Activated T-cell treated with anti-CD3 and anti-CD28 coated beads, Interleukin-2, amount 50 U/mL, for 4 hours (primary cell): Measurements from ENCODE around the gene OR51F2. TPM values are rescaled to one million over a fixed set of nuclear protein-coding genes. Genes with fewer than 3 reads are reported as not detected.
"Not testable (repeated sequence)": the region's sequence is repeated elsewhere in the genome, so short reads cannot be mapped to it uniquely, and the experiment has no call there.

Source experiments
- ATAC-seq, 2 donors: fragments of 200-7000 bp; cut with Tn5 transposase; one replicate each; pipeline ENCODE4 v1.10.0; 2021
- DNase-seq: peaks from one replicate; pipeline ENCODE4 v3.0.0-alpha.2; 2020
- H3K27me3 Mint-ChIP-seq: one replicate; pipeline ENCODE4 v1.8.0; 2021; ENCODE audit warnings: low read depth, mixed read lengths
- H3K36me3 Mint-ChIP-seq: one replicate; pipeline ENCODE4 v1.8.0; 2022; ENCODE audit warnings: mixed read lengths; ENCODE audit not compliant: insufficient read depth
- H3K4me1 Mint-ChIP-seq: one replicate; pipeline ENCODE4 v1.8.0; 2021; ENCODE audit warnings: low read depth, mixed read lengths
- H3K4me3 Mint-ChIP-seq: one replicate; pipeline ENCODE4 v1.8.0; 2021; ENCODE audit warnings: mild to moderate bottlenecking, moderate library complexity, mixed read lengths
- H3K9me3 Mint-ChIP-seq: one replicate; pipeline ENCODE4 v1.8.0; 2021; ENCODE audit warnings: mixed read lengths
- total RNA-seq, 3 donors: library from RNA; stranded (reverse); gene quantifications; one replicate each; pipeline ENCODE4 v1.2.1, GENCODE V29; 2021

The OR51F2 gene
- total RNA-seq = not detected

GRCh38 chr11:4821021-4821420 is at the start of gene OR51F2:
Gene OR51F2, plus strand, starts transcription at chr11:4821321. Its CDS starts 101 bp downstream, at chr11:4821422.
- ATAC-seq = no peak
- DNase-seq = no peak
- no peaks in the 10 kb centered on the region for H3K9me3 Mint-ChIP-seq
- no peaks in the 10 kb centered on the region for H3K36me3 Mint-ChIP-seq
- H3K27me3 Mint-ChIP-seq = peaks cover 4% of the 10 kb centered on the region
- H3K4me3 Mint-ChIP-seq = no peak within 1 kb of the TSS
- no peaks in the 10 kb centered on the region for H3K4me1 Mint-ChIP-seq

GRCh38 chr11:4782454-4782853 is 38.7 kb upstream of the OR51F2 start:
- peaks cover 5% of the 10 kb centered on the region for H3K27me3 Mint-ChIP-seq
- H3K9me3 Mint-ChIP-seq = peaks cover 6% of the 10 kb centered on the region
- H3K4me3 Mint-ChIP-seq = no peak overlapping the region

GRCh38 chr11:4797206-4797605 is 23.9 kb upstream of the OR51F2 start:
- H3K36me3 Mint-ChIP-seq = no peaks in the 10 kb centered on the region
- ATAC-seq = no peak

More at GRCh38 chr11:4782454-4782853, 38.7 kb upstream of the OR51F2 start:
- no peaks in the 10 kb centered on the region for H3K4me1 Mint-ChIP-seq
- DNase-seq (no peak), ATAC-seq (no peak)
- no peaks in the 10 kb centered on the region for H3K36me3 Mint-ChIP-seq

GRCh38 chr11:4798427-4799183 is 22.5 kb upstream of the OR51F2 start:
- H3K36me3 Mint-ChIP-seq = no peaks in the 10 kb centered on the region
- H3K9me3 Mint-ChIP-seq = no peaks in the 10 kb centered on the region
- no peaks in the 10 kb centered on the region for H3K27me3 Mint-ChIP-seq
- no peak for DNase-seq
- ATAC-seq = no peak
- no peak overlapping the region for H3K4me3 Mint-ChIP-seq
- H3K4me1 Mint-ChIP-seq = no peaks in the 10 kb centered on the region

More at GRCh38 chr11:4797206-4797605, 23.9 kb upstream of the OR51F2 start:
- Mint-ChIP-seq H3K4me3 (no peak overlapping the region), H3K4me1 (no peaks in the 10 kb centered on the region), H3K9me3 (no peaks in the 10 kb centered on the region), H3K27me3 (no peaks in the 10 kb centered on the region)
- no peak for DNase-seq

GRCh38 chr11:4801316-4801715 is 19.8 kb upstream of the OR51F2 start:
- not testable (repeated sequence) for H3K36me3 Mint-ChIP-seq, H3K4me1 Mint-ChIP-seq, H3K4me3 Mint-ChIP-seq, ATAC-seq, H3K27me3 Mint-ChIP-seq, H3K9me3 Mint-ChIP-seq, DNase-seq

GRCh38 chr11:4804280-4804679 is 16.8 kb upstream of the OR51F2 start, which contains the start of gene OR52R1:
Gene OR52R1, minus strand, starts transcription at chr11:4804380. Its CDS starts 0 bp downstream, at chr11:4804380.
- Mint-ChIP-seq H3K4me1 (no peaks in the 10 kb centered on the region), H3K27me3 (no peaks in the 10 kb centered on the region), H3K4me3 (no peak within 1 kb of the TSS), H3K9me3 (no peaks in the 10 kb centered on the region), H3K36me3 (no peaks in the 10 kb centered on the region)
- no peak for ATAC-seq
- no peak for DNase-seq

- H3K36me3 Mint-ChIP-seq = no peaks in the 10 kb centered on the region
- H3K27me3 Mint-ChIP-seq = no peaks in the 10 kb centered on the region
- H3K4me1 Mint-ChIP-seq = no peaks in the 10 kb centered on the region
- no peak overlapping the region for H3K4me3 Mint-ChIP-seq
- H3K9me3 Mint-ChIP-seq = no peaks in the 10 kb centered on the region
- ATAC-seq (no peak), DNase-seq (no peak)
Measured at GRCh38 chr11:4808476-4808875, 12.6 kb upstream of the OR51F2 start.

GRCh38 chr11:4809246-4809645 is 11.9 kb upstream of the OR51F2 start:
- Mint-ChIP-seq H3K4me3 (no peak overlapping the region), H3K36me3 (no peaks in the 10 kb centered on the region), H3K9me3 (no peaks in the 10 kb centered on the region), H3K27me3 (no peaks in the 10 kb centered on the region), H3K4me1 (no peaks in the 10 kb centered on the region)
- ATAC-seq (no peak), DNase-seq (no peak)

- Mint-ChIP-seq H3K9me3 (no peaks in the 10 kb centered on the region), H3K36me3 (no peaks in the 10 kb centered on the region), H3K27me3 (peaks cover 4% of the 10 kb centered on the region), H3K4me3 (no peak overlapping the region), H3K4me1 (no peaks in the 10 kb centered on the region)
- ATAC-seq (no peak), DNase-seq (no peak)
Measured at GRCh38 chr11:4825132-4825531, 4.0 kb downstream of the OR51F2 start.

GRCh38 chr11:4826425-4826824 is 5.3 kb downstream of the OR51F2 start:
- H3K4me1 Mint-ChIP-seq = no peaks in the 10 kb centered on the region
- ATAC-seq (no peak), DNase-seq (no peak)
- H3K36me3 Mint-ChIP-seq = no peaks in the 10 kb centered on the region
- H3K4me3 Mint-ChIP-seq = no peak overlapping the region
- H3K9me3 Mint-ChIP-seq = no peaks in the 10 kb centered on the region
- H3K27me3 Mint-ChIP-seq = peaks cover 4% of the 10 kb centered on the region

GRCh38 chr11:4830346-4830745 is 9.2 kb downstream of the OR51F2 start:
- Mint-ChIP-seq H3K9me3 (no peaks in the 10 kb centered on the region), H3K27me3 (no peaks in the 10 kb centered on the region), H3K4me3 (no peak overlapping the region), H3K4me1 (no peaks in the 10 kb centered on the region), H3K36me3 (no peaks in the 10 kb centered on the region)
- DNase-seq = no peak
- no peak for ATAC-seq

GRCh38 chr11:4830909-4831308 is 9.8 kb downstream of the OR51F2 start:
- no peak for ATAC-seq
- Mint-ChIP-seq H3K4me3 (no peak overlapping the region), H3K27me3 (no peaks in the 10 kb centered on the region), H3K4me1 (no peaks in the 10 kb centered on the region), H3K9me3 (no peaks in the 10 kb centered on the region), H3K36me3 (no peaks in the 10 kb centered on the region)
- no peak for DNase-seq

GRCh38 chr11:4839851-4840549 is 18.9 kb downstream of the OR51F2 start:
- Mint-ChIP-seq H3K4me3 (no peak overlapping the region), H3K4me1 (no peaks in the 10 kb centered on the region), H3K27me3 (peaks cover 3% of the 10 kb centered on the region), H3K9me3 (no peaks in the 10 kb centered on the region), H3K36me3 (no peaks in the 10 kb centered on the region)
- DNase-seq = no peak
- no peak for ATAC-seq

- no peak within 1 kb of the TSS for H3K4me3 Mint-ChIP-seq
- H3K36me3 Mint-ChIP-seq = no peaks in the 10 kb centered on the region
- no peak for ATAC-seq
- no peaks in the 10 kb centered on the region for H3K9me3 Mint-ChIP-seq
- H3K27me3 Mint-ChIP-seq = peaks cover 3% of the 10 kb centered on the region
- DNase-seq = no peak
- no peaks in the 10 kb centered on the region for H3K4me1 Mint-ChIP-seq
Measured at GRCh38 chr11:4848908-4849532, 27.9 kb downstream of the OR51F2 start, which contains the start of gene OR51S1. Gene OR51S1, minus strand, starts transcription at chr11:4849208. Its CDS starts 0 bp downstream, at chr11:4849208.
